Psoas muscle (tissue), 8 donors: Measurements from ENCODE around the gene SERPINB3. TPM values are rescaled to one million over a fixed set of nuclear protein-coding genes. Genes with fewer than 3 reads are reported as not detected.

ENCODE experiments used
- ATAC-seq, 4 donors: fragments of 200-7000 bp; cut with Tn5 transposase; one replicate each; pipeline ENCODE4 v1.9.1; 2020; ENCODE audit warnings: moderate library complexity in 3 of 4, mild to moderate bottlenecking in 2 of 4
- DNase-seq, 2 donors: peaks; one replicate each; pipeline ENCODE4 v3.0.0-alpha.2; 2020
- H3K27ac ChIP-seq: fragments of 200-600 bp; one replicate; pipeline ENCODE4 v1.8.0; 2022
- H3K27me3 ChIP-seq, 3 donors: fragments of 200-600 bp in 1 of 3; one replicate each; pipeline versions ENCODE4 v1.6.1 to v1.8.0; 2013 to 2022; ENCODE audit warnings: low read length in 2 of 3, mild to moderate bottlenecking in 2 of 3, moderate library complexity in 1 of 3; ENCODE audit not compliant: insufficient read depth in 3 of 3
- H3K36me3 ChIP-seq, 2 donors: fragments of 200-600 bp in 1 of 2; one replicate each; pipeline versions ENCODE4 v1.6.1 to v1.8.0; 2013 to 2022; ENCODE audit warnings: low read depth in 1 of 2, mild to moderate bottlenecking in 1 of 2, moderate library complexity in 1 of 2; ENCODE audit not compliant: insufficient read depth in 1 of 2
- H3K4me1 ChIP-seq: fragments of 200-600 bp; one replicate; pipeline ENCODE4 v1.8.0; 2022
- H3K4me3 ChIP-seq: fragments of 200-600 bp; one replicate; pipeline ENCODE4 v1.8.0; 2022; ENCODE audit warnings: mild to moderate bottlenecking
- H3K9me3 ChIP-seq: fragments of 200-600 bp; one replicate; pipeline ENCODE4 v1.8.0; 2022
- CTCF ChIP-seq: fragments of 200-600 bp; IDR thresholded peaks from one replicate; pipeline ENCODE4 v1.8.0; 2022; ENCODE audit warnings: antibody characterized with exemption
- WGBS, 3 donors: extraction: QIAGEN DNeasy Blood & Tissue Kit; methylation state at CpG; one replicate each; pipeline versions ENCODE4 v1.1.6 to v1.1.7; 2013; 5-methylcytosine and 5-hydroxymethylcytosine counted together
- intact Hi-C, 2 donors: fragments of 100-400 bp; cut with DNase I; formaldehyde crosslinking; loops; one replicate each; pipeline versions ENCODE4 v1.11.0 to v1.14.2; 2022
- polyA plus RNA-seq, 3 donors: library from polyadenylated mRNA; stranded (reverse); fragments of 200-250 nt; gene quantifications; one replicate each; pipeline ENCODE4 v1.2.3, GENCODE V29; 2013
- total RNA-seq, 4 donors: library from RNA; stranded (reverse); fragmentation: NEBNext Ultra II Directional in 2 of 4; extraction: Animal tissue kit (Norgen Biotek cat#: 25700) in 2 of 4; gene quantifications; one replicate each; pipeline versions ENCODE4 v1.2.1 to v1.2.4, GENCODE V29; 2021 to 2023
- donor health status: healthy with polysubstance abuse.
- donor health status: DM: no; HTN: no; CAD: no; lungs with moderate emphysema.
- donor health status: Bipolar disorder and iron deficiency.
- donor health status: healthy.
- donor health status: DM: yes; HTN: yes; CAD: no.
- donor health status: DM: no; HTN: no; CAD: no.
- donor health status: DM: no; HTN: no; CAD: no.
- donor health status: DM: yes; HTN: yes; CAD: no.

SERPINB3 gene
- total and polyA plus RNA-seq, 7 donors = 0.03 to 0.12 (median 0.07) TPM; not detected in 3

- H3K36me3 ChIP-seq = no peaks in the 10 kb centered on the region
Measured at GRCh38 chr18:63684718-63685117, 23.0 kb upstream of the SERPINB3 start.

GRCh38 chr18:63683890-63684289 lies 22.2 kb upstream of the SERPINB3 start:
- Histone ChIP-seq H3K9me3 (no peaks in the 10 kb centered on the region), H3K36me3 (no peaks in the 10 kb centered on the region), H3K4me3 (no peak overlapping the region), H3K27me3 (no peaks in the 10 kb centered on the region), H3K27ac (no peak overlapping the region), H3K4me1 (no peaks in the 10 kb centered on the region)
- no peak for TF ChIP-seq CTCF
- WGBS, 3 donors = 67 to 70% (median 69%) methylated on average over 5 of the region's 5 CpGs
- no peak for ATAC-seq
- DNase-seq = no peak
- intact Hi-C loops = no loop called here

More at GRCh38 chr18:63684718-63685117, 23.0 kb upstream of the SERPINB3 start:
- DNase-seq = no peak
- H3K4me3 ChIP-seq = no peak overlapping the region
- H3K27me3 ChIP-seq = no peaks in the 10 kb centered on the region
- H3K27ac ChIP-seq = no peak overlapping the region
- ATAC-seq = no peak
- TF ChIP-seq CTCF = no peak
- 91 to 96% (median 94%) methylated on average over 3 of the region's 3 CpGs for WGBS, 3 donors
- no peaks in the 10 kb centered on the region for H3K4me1 ChIP-seq
- intact Hi-C loops = no loop called here
- no peaks in the 10 kb centered on the region for H3K9me3 ChIP-seq

- Histone ChIP-seq H3K4me3 (no peak overlapping the region), H3K9me3 (no peaks in the 10 kb centered on the region), H3K36me3 (no peaks in the 10 kb centered on the region), H3K4me1 (no peaks in the 10 kb centered on the region), H3K27me3 (no peaks in the 10 kb centered on the region), H3K27ac (no peak overlapping the region)
- no peak for TF ChIP-seq CTCF
- DNase-seq (no peak), ATAC-seq (no peak)
- intact Hi-C loops = no loop called here
- WGBS, 3 donors = 26 to 34% (median 29%) methylated on average over 2 of the region's 2 CpGs
Measured at GRCh38 chr18:63683152-63683551, 21.5 kb upstream of the SERPINB3 start.

GRCh38 chr18:63681449-63682340 lies 20.0 kb upstream of the SERPINB3 start:
- Histone ChIP-seq H3K4me3 (no peak overlapping the region), H3K27me3 (no peaks in the 10 kb centered on the region), H3K4me1 (no peaks in the 10 kb centered on the region), H3K9me3 (no peaks in the 10 kb centered on the region), H3K36me3 (no peaks in the 10 kb centered on the region), H3K27ac (no peak overlapping the region)
- no peak for DNase-seq
- intact Hi-C loops = no loop called here
- ATAC-seq = no peak
- WGBS, 3 donors = 84 to 88% (median 88%) methylated on average over 2 of the region's 2 CpGs
- no peak for TF ChIP-seq CTCF
